GM11168 (cell line): Measurements from ENCODE around the gene NUP54.

Source experiments
- in situ Hi-C: fragments of 300-500 bp; cut with MboI; formaldehyde crosslinking; loops from one replicate; pipeline ENCODE4 v1.12.0; 2022; ENCODE audit warnings: low sequenced_read_pairs; ENCODE audit not compliant: unreplicated experiment

Gene NUP54

DNA sequence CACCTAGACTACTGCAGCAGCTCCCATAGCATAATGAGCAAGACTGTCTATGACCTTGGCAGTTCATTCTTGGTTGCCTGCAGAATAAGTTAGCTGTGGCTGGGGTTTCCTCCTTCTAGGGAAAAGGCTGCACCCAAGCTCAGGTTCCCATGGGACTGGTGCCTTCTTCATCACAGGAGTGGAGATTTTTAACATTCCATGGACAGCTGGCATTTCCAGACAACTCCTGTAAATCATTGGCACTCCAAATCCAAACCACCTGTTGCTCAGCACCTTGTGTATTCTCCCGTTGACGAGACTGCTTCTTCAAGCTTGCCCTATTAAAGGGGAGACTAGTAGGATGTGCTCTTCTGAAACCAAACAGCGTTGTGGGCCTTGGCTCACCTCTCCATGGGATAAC lies 7.8 kb upstream of the NUP54 start:
- in situ Hi-C loops, result no loop called here

DNA sequence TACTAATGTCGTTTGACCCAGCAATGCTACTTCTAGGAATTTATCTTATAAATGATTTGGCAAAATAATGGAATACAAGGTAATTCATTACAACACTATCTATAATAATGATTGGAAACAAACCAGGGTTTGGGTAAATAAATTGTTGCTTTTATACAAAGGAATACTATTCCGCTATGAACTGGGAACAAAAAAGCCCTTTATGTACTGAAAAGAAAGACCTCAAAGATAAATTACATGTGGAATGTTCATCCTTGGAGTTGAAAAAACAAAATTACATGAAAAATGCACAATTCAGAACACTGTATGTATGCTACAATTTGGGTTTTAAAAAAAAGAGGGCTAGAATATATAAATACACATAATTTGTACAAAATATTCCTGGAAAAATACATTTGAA lies 5.2 kb upstream of the NUP54 start:
- in situ Hi-C loops, result no loop called here

DNA sequence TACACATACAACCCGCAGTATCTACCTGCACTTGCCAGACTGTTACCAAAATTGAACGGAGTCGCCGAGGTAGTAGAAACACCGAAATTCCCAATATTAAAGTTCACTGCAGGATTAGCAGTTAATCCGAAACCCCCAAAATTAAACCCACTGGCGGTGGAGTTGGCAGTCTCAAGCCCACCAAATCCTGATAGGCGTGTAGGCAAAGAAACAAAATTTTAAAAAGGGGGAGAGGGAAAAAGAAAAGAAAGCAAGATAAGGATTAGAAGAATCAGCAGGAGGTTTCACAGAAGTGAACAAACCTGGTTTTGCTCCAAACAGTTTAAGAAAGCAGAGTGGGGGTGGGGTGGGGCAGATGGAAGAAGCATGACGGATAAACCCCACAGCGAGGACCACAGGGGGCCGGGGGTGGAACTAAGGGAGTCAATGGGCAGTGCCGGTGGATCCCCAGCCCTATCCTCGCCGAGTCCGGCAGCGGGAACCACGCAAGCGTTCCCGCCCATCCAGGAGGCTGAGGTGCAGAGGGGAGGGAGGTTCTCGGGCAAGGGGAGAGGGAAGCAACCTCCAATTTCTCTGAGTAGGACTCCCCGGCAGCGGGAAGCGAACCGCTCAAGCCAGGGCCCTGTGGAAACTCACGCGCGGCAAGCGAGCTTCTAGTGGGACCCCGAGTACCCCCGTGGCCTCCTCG lies 599 bp downstream of the NUP54 start:
- in situ Hi-C loops, result no loop called here

DNA sequence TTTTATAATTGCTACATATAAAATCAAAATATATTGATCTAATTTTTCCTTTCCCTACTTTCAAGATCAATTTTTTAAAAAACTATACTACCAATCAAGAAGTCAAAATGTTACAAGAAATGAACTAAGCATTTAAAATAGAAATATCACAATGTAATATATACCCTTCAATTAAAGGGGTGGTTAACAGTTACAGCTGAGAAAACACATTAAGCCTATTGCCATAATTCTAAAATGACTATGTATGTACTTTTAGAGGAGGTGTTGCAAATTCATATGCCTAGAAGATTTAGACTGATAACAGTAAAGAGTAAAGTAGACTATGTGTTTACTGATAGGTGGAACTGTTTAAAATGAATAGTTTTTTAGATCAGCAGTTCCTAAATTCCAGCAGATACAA lies 3.7 kb downstream of the NUP54 start:
- in situ Hi-C loops, result no loop called here

DNA sequence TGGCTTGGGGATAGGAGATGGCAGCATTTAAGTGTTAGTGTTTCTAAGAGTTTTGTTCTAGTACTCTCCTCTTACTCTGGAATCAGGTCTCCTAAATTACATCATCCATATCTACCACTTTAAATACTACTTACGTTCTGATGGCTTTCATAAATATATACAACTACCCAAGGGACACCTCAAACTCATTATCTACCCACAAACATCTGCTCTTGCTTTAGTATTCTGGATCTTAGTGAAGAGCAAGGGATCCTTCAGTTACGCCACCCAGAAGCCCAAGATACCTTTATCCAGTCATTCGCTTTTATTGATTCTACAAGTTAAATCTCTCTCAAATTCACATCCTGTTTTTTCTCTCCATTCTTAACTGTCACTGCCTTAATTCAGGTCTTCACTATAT lies 7.0 kb downstream of the NUP54 start:
- in situ Hi-C loops, result no loop called here

DNA sequence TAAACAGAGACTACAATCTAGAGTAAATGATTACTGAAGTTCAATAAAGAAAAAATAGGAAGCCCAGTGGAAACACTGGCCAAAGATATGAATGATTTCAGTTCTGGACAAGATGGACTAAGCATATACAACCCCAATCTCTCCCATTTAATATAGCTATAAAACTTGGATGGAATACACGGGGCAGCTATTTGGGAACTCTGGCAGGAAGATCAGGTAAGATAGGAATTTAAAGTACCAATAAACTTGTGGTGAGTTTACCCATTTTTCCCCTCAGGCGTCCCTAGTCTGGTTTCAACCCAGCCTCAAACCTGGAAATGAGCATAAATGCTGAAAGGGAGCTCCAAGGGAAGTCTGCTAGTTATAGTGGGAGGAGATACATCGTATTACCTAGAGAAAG lies 20.4 kb downstream of the NUP54 start:
- in situ Hi-C loops, result no loop called here

DNA sequence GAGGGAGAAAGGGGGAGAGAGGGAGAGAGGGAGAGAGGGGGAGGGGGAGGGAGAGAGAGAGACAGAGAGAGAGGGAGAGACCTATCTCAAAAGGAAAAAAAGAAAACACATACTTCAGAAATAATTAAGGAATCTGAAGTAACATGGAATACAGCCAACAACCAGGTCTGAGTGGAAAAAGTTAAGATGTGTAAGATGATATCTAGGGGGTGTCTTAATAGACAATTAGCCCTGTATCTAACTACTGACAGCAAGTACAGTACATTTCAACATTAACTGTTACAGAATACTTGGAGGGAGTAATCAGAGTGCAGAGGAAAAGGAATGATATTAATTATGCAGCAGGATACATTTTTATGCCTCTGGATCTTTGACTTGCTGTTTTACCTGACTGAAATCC lies 22.4 kb downstream of the NUP54 start:
- in situ Hi-C loops, result no loop called here

DNA sequence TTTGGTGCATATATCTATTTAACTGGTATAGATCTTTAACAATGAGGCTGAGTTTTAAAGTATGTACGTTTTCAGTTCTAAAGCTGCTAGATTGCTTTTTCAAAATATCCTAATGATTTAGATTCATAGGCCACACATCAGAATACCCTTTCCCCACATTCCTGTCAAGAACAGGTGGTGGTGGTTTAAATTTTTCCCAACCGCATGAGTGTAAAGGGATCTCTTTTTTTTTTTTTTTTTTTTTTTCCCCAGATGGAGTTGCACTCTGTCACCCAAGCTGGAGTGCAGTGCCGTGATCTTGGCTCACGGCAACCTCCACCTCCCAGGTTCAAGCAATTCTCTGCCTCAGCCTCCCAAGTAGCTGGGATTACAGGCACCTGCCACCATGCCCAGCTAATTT lies 28.0 kb downstream of the NUP54 start:
- in situ Hi-C loops, result no loop called here

DNA sequence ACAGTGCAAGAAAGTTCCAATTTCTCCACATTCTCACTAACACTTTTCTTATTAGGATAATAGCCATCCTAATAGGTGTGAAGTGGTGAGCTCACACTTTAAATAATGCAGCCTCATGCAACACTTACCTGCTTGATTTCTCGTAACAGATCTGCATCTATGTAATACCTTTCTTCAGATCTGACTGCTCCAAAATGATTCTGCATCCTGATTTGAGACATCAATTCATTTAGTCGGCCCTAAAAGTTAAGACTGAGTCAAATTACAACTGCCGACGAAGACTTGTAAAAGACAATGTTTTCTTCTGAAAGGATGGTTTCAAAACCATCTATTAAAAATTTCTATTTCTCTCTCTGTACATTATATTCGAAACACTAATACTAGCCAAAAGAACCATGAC lies 30.7 kb downstream of the NUP54 start:
- in situ Hi-C loops, result no loop called here

DNA sequence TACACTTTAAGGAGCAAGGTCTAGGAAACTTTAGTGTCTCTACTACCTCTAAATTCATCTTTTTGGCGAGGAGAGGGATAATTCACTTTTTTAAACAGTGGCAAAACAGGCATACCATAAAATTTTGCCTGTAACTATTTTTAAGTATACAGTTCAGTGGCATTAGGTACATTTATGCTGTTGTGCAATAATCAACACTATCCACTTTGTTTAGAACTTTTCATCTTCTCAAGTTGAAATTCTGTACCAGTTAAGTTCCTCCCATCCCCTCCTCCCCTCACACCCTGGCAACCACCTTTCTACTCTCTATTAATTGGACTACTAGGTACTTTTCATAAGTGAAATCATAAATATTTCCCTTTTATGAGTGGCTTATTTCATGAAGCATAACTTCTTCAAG lies 31.4 kb downstream of the NUP54 start:
- in situ Hi-C loops, result no loop called here

DNA sequence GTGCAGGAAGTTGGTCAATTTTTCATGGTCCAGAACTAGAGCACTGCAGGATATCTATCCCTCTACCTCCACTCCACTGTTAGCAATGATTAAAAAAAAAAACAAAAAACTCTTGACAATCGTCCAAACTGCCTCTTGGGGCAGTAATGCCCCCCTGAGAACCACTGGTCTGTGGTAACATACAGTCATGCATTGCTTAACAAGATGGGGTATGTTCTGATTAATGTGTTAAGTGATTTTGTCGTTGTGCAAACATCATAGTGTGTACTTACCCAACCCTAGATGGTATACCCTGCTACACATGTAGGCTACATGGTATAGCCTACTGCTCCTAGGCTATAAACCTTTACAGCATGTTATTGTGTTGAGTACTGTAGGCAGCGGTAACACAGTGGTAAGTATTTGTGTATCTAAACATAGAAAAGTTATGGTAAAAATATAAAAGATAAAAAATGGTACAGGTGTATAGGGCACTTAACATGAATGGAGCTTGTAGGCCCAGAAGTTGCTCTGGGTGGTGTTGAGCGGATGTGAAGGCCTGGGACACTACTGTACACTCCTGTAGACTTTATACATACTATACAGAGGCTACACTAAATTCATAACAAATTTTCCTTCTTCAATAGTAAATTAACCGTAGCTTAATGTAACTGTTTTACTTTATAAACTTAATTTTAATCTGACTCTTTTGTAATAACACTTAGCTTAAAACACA lies 39.6 kb downstream of the NUP54 start:
- in situ Hi-C loops, result no loop called here

DNA sequence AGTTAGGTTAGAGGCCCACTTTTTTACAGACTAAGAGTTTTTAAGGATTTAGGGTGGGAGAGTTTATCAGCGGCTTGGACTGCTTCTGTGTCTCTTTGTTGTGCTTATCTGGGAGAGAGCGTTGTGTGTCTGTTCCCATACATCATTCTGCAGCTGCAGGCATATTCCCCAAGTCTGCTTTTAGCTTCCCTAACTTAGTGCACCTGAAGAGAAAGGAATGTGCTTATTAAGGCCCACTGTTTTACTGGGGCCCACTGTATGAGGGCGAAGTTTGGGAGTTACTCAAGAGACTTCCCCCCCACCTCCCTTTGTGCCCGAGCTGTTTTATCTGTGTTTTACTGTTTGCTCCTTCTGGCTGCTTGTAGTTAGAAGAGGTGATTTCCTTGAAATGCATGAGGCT lies 41.8 kb downstream of the NUP54 start:
- in situ Hi-C loops, result no loop called here

DNA sequence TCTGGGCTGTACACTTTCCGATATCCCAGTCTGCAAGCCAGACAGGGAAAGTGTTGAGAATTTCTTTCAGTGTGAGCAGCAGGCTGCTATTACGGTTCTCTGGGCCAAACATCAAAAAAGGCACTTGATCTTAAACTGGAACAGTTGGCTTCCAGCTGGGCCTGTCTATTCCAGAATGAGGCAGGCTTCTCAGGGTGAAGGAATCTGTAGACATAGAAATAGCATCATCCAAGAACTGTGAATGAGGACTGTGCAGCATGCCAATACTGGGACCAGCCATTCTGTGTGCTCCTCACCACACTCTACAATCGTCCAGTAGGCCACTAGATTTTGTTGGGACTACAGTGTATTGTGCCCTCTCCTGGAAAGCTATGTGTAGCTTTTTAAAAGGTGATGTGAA lies 42.5 kb downstream of the NUP54 start:
- in situ Hi-C loops, result no loop called here

DNA sequence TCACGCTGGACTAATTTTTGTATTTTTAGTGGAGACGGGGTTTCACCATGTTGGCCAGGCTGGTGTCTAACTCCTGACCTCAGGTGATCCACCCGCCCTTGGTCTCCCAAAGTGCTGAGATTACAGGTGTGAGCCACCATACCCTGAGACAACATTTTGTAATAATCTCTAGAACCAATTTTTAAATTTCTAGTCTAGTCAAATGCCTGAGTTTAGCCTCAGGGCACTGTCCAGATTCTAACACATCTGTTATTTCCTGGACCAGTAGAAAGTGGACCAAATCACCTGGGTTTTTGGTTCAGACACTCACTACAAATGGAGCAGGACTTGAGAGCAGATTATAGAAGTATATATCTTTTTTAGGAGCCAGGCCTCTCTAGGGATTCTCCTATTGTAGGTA lies 52.1 kb downstream of the NUP54 start:
- in situ Hi-C loops, result no loop called here

DNA sequence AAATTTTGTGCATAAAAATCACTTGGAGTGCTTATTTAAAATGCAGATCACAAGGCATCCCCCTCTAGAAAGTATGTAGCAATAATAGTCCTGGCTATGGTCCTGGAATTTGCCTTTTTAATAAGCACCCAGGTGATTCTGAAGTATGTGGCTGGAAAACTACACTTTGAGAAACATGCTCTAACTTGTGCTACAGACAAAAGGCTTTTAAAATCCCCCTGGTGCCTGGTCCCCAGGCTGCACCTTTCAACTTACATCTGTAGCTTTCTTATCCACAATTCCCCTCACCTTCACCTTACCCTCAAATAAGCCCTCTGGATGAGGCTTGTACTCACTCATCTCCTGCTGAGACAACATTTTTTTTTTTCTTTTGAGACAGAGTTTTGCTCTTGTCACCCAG lies 52.6 kb downstream of the NUP54 start:
- in situ Hi-C loops, result no loop called here

DNA sequence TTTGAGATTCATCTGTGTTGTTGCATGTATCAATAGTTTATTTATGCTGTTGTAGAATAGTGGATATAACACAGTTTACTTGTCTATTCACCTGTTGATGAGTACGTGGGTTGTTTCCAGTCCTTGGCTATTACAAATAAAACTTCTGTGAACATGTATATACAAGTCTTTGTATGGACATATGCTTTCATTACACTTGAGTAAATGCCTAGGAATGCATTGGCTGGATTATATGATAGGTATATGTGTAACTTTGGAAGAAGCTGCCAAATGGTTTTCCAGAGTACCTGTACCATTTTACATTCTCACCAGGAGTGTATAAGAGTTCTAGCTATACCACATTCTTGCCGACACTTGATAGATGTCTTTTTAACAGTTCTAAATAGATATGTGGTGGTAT lies 57.1 kb downstream of the NUP54 start:
- in situ Hi-C loops, result no loop called here

DNA sequence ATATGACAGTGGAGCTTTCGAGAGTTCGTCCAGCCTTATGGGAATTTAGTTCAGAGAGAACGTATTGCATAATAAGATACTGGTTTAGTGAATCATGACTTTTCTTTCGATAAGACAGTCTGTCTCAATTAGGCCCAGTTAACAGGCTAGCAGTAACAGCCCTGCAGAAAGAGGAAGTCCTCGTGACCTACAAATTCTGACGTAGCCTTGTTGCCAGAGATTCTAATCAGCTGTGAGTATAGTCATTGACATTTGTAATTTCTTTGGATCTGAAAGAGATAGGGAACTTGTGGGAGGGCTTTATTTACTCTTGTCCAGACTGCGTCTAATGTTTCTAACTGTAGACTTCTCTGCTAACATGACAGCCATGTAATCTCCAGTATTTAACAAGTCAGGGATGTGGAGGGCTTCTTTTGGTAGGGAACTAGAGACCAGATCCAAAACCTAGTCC lies 57.9 kb downstream of the NUP54 start:
- in situ Hi-C loops, result no loop called here

DNA sequence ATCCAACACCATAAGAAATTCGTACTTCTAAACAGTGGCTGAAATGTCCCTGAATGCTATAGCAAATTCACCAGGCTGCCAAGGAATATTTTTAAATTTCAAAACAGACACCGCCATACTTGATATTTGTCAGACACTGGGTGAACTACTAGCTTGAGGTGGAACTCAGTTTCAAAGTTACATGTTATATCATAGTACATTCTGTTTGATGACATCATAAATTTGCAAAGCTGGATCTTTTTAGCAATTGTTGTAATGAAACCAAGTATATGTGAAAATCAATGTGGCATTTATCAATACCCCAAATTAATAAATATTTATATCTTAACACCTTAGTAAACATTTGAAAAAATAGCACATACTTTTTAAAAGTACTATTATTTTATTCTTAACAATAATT lies 59.5 kb downstream of the NUP54 start:
- in situ Hi-C loops, result no loop called here

DNA sequence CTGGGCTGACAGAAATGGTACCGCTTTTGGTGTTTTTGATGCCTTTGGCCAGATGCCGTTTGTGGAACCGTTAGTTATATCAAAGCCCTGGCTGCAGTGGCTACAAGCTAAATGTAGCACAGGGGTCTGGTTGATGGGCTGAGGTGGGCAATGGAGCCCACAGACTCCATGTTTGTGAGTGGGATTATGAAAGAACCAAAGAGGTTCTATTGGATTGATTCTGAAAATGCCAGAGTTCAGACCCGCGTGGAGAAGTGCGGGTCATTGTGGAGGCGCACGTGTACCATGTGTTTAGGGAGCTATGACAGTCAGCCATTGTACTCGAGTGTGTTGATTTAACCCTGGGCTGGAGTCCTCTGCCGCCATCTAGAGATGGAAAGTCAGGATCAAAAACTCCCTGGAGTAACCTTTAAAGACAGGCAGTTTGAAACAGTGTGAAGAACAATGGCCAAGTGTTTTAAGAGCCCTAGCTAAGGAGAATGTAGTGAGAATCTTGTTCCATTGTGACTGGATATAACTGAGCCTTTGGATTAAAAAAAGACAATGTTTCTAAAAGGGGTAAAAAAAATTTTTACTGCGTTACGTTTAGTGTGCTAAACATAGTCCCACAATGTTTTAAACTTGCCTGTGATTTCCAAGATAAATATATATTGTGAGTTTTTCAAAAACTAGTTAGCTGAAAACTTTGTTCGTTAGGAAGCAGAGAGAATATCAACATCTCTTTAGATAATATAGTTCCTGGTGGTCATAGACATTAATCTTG lies 61.0 kb downstream of the NUP54 start:
- in situ Hi-C loops, result no loop called here

DNA sequence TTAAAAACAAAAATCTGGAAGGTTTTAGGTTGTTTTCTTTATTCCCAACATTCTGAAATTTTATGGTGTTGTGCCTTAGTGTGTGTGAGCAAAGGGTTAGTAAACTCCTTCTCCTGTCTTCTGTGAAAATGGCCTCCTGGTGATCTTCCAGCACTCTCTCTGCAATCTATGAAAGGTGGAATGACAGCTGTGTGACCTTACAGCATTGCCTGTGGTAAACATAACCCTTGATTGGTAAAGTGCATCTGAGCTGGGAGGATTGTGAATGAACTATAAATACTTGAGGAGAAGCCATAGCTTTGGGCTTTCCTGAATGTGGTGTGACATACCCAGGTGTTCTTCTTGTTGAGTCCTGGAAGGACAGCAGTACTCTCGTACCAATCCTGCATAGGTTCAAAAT lies 63.7 kb downstream of the NUP54 start:
- in situ Hi-C loops, result no loop called here

DNA sequence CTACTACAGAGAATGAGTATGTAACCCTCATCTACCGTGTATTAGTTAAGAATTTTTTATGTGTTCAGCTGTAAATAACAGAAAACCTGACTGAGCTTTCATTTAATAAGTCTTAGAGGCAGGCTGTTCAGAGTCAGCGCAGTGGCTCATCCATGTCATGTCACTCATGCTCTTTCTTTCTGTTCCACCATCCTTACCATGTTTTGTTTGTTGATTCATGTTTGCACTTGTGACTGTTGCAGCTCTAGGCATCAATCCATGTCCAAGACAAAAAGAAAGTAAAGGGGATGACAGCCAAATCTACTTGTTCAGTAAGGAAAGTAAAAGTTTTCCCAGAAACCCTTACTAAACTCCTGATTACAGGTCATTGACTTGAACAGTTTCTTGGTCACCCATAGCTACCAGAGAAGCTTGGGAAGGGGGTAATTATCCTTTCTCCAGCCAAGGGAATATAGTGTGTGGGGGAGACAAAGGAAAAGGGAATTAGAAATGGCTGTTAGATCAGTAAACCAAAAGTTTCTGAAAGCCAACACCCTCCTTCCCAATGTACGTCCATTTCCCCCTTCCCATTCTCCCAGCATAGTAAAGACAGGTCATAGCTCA lies 64.7 kb downstream of the NUP54 start:
- in situ Hi-C loops, result no loop called here
